Activated CD8-positive, alpha-beta T cell treated with anti-CD3 and anti-CD28 coated beads, Interleukin-2, amount 10 ng/mL, durations not matched to agents 7 days and 5 days (primary cell): ENCODE data around the gene ZBTB24. TPM values are rescaled to one million over a fixed set of nuclear protein-coding genes. Genes with fewer than 3 reads are reported as not detected.
"Not testable (repeated sequence)": the region's sequence is repeated elsewhere in the genome, so short reads cannot be mapped to it uniquely, and the experiment has no call there.

Source experiments
- ATAC-seq: fragments of 150-1000 bp; cut with Tn5 transposase; one replicate; pipeline ENCODE4 v1.10.0; 2021; ENCODE audit warnings: moderate library complexity
- CTCF ChIA-PET: fragments of 350-600 bp; sonication (Branson Sonifier 250); formaldehyde crosslinking; loops from one replicate; lab custom pipeline; 2021; ENCODE audit warnings: antibody characterized with exemption; lab: Charles Lee
- POLR2A ChIA-PET: fragments of 350-600 bp; sonication (Branson Sonifier 250); formaldehyde crosslinking; loops from one replicate; lab custom pipeline; 2021; ENCODE audit warnings: antibody characterized with exemption; lab: Charles Lee
- DNase-seq: peaks from one replicate; pipeline ENCODE4 v3.0.0-alpha.2; 2020
- H3K27ac Mint-ChIP-seq: one replicate; pipeline ENCODE4 v1.8.0; 2021; ENCODE audit warnings: mild to moderate bottlenecking, mixed read lengths
- H3K27me3 Mint-ChIP-seq: one replicate; pipeline ENCODE4 v1.8.0; 2021; ENCODE audit warnings: low read depth, mixed read lengths
- H3K36me3 Mint-ChIP-seq: one replicate; pipeline ENCODE4 v1.8.0; 2021; ENCODE audit warnings: low read depth, mixed read lengths
- H3K4me1 Mint-ChIP-seq: one replicate; pipeline ENCODE4 v1.8.0; 2021; ENCODE audit warnings: low read depth, mixed read lengths
- H3K4me3 Mint-ChIP-seq: one replicate; pipeline ENCODE4 v1.8.0; 2021; ENCODE audit warnings: mild to moderate bottlenecking, mixed read lengths
- H3K9me3 Mint-ChIP-seq: one replicate; pipeline ENCODE4 v1.8.0; 2022; ENCODE audit warnings: mixed read lengths; ENCODE audit not compliant: insufficient read depth
- total RNA-seq, 2 experiments: library from RNA; stranded (reverse); gene quantifications; one replicate each; pipeline ENCODE4 v1.2.3, GENCODE V29; 2021

ZBTB24 gene
- 10 to 100 TPM; 16.0 to 16.3 TPM for total RNA-seq

- peak; percentile 85 for ATAC-seq
- Mint-ChIP-seq H3K27me3 (peaks cover 9% of the 10 kb centered on the region), H3K4me3 (peak within 1 kb of the TSS; percentile 85), H3K4me1 (peaks cover 47% of the 10 kb centered on the region), H3K9me3 (no peaks in the 10 kb centered on the region), H3K36me3 (peaks cover 38% of the 10 kb centered on the region), H3K27ac (peak within 1 kb of the TSS; percentile 85)
- ChIA-PET CTCF (interaction anchor here (0.6 to 2.3 kb wide), 5 partner anchors 8 to 261 kb away, joined by 3 to 15 read pairs (median 5); partner anchors contain the start of gene CD164), POLR2A (interaction anchor here (1.0 to 5.5 kb wide), 8 partner anchors 8 to 101 kb away, joined by 3 to 40 read pairs (median 7); partner anchors contain the start of genes CD164 and MICAL1)
- DNase-seq, result peak; percentile 92
Observed at GRCh38 chr6:109482905-109483734, at the start of gene ZBTB24. Gene ZBTB24 (minus strand): TSS chr6:109483219. CDS start chr6:109482026, 1,193 bp downstream.

DNA sequence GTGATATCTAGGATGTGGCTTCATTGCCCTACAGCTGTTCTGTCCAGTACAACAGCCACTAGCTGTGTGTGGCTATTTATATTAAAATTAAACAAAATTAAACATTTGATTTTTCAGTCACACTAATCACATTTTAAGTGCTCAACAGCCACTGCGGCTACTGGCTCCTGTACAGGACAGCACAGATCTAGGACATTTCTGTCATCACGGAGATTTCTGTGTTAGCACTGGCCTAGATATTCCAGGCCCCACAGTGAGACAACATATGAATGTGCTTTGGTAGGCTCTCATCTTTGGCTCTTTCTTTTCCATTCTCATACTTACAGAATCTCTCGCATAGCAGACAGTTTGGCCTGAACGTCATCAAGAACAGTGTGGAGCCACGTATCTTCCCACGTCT lies 48.4 kb upstream of the ZBTB24 start:
- Mint-ChIP-seq H3K36me3 (no peaks in the 10 kb centered on the region), H3K27ac (no peak overlapping the region), H3K4me1 (peaks cover 5% of the 10 kb centered on the region), H3K27me3 (no peaks in the 10 kb centered on the region), H3K4me3 (no peak overlapping the region), H3K9me3 (no peaks in the 10 kb centered on the region)
- DNase-seq, result no peak
- CTCF ChIA-PET, result interaction anchor here (1.8 kb wide), 1 partner anchor 508 kb away, joined by 8 read pairs; no protein-coding TSS in a partner anchor
- POLR2A ChIA-PET, result no interaction called here
- ATAC-seq, result no peak

DNA sequence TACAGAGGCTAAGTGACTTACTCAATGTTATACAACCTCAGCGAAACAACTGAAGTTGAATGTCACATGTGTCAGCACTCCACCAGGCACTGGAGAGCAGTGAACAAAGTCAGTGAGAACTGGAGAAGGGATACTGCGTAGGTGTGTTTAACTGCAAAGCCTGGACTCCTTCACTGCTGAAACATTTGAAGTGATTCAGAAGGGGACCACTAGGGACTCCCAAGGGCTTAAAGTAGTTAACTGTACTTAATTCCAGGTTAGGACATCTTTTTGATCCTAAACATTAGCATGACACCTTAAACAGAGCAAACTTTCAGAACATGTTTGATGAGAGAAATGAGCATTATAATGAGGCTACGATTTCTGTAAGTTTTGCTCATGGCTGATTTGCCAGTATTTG lies 45.0 kb upstream of the ZBTB24 start:
- no peak overlapping the region for H3K27ac Mint-ChIP-seq
- H3K27me3 Mint-ChIP-seq, result no peaks in the 10 kb centered on the region
- H3K36me3 Mint-ChIP-seq, result peaks cover 3% of the 10 kb centered on the region
- POLR2A ChIA-PET, result no interaction called here
- peaks cover 5% of the 10 kb centered on the region for H3K9me3 Mint-ChIP-seq
- H3K4me1 Mint-ChIP-seq, result peaks cover 5% of the 10 kb centered on the region
- CTCF ChIA-PET, result interaction anchor here (0.7 to 6.5 kb wide), 6 partner anchors 31 to 864 kb away, joined by 3 to 53 read pairs (median 5); no protein-coding TSS in a partner anchor
- DNase-seq (no peak), ATAC-seq (no peak)
- no peak overlapping the region for H3K4me3 Mint-ChIP-seq

DNA sequence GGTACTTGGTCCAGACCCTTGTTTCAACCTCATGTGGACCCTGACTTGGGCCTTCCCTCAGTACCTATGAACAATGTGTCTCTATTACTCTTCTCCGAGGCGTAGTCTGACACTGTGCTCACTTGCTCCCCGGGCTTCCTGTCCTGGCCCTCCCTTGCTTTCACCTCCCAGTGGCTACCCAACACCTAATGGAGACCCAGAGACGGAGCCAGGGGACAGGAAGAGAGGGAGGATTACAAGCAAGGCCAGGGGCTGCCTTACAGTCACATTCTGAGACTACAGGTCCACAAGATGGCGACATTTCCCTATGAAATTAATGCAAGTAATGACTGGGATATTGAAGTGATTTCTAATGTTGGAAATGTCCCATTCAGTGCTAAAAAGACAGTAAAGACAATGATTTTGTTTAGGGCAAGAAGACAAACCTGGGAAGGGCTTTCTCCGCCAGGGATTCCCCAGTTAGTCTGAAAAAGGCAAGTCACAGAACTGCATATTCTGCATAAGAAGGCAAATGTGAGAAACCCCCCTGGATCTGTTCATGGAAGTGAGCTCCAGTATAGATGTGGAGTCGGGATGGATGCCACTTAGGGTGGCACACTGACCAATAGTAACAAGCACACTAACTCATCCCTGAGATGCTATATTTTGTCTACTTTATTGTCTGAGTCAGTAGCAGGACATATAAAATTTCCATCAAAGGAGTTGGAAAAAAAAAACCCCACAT lies 44.0 kb upstream of the ZBTB24 start:
- Mint-ChIP-seq H3K27ac (no peak overlapping the region), H3K9me3 (peaks cover 5% of the 10 kb centered on the region), H3K36me3 (peaks cover 3% of the 10 kb centered on the region), H3K4me3 (no peak overlapping the region), H3K27me3 (no peaks in the 10 kb centered on the region), H3K4me1 (peaks cover 5% of the 10 kb centered on the region)
- ChIA-PET CTCF (interaction anchor here (0.6 to 6.5 kb wide), 12 partner anchors 9 to 865 kb away, joined by 3 to 53 read pairs (median 5); no protein-coding TSS in a partner anchor), POLR2A (no interaction called here)
- peak; percentile 90 for ATAC-seq
- peak; percentile 74 for DNase-seq

DNA sequence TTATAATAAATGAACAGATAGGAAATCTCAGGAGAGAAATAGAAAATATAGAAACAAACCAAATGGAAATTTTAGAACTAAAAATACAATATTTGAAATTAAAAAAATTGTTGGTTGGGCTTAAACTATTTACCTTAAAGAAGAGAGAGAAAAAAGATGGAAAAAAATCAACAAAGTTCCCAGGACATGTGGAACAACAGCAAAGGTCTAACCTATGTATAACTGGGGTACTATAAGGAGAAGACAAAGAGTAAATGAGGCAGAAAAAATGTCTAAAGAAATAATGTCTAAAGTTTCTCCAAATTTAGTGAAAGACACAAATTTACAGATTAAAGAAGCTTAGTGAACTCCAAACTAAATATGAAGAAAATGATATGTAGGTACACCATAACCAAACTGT lies 41.1 kb upstream of the ZBTB24 start:
- POLR2A ChIA-PET, result no interaction called here
- no peak overlapping the region for H3K27ac Mint-ChIP-seq

DNA sequence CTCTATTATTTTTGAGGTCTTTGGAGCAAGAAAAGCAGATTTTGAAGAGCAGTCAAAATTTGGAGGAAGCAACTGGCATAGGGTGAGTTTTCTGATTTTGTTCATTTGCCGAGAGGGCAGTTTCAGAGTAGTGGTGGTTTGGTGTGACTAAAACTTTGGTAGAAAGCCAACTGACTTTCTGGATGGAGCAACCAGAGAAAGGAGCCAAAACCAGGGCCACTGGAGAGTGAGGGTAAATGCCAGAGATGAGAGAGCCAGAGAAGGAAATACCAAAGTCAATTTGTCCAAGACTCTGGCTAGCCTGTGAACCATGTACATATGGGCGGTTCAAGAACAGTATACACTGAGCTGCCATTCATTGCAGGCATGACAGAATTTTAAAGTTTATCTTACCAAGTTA lies 40.5 kb upstream of the ZBTB24 start:
- Mint-ChIP-seq H3K27me3 (no peaks in the 10 kb centered on the region), H3K36me3 (peaks cover 3% of the 10 kb centered on the region), H3K9me3 (peaks cover 12% of the 10 kb centered on the region), H3K27ac (no peak overlapping the region), H3K4me3 (no peak overlapping the region), H3K4me1 (peaks cover 13% of the 10 kb centered on the region)
- ATAC-seq (no peak), DNase-seq (no peak)
- CTCF ChIA-PET, result interaction anchor here (6.5 kb wide), 1 partner anchor 516 kb away, joined by 53 read pairs; no protein-coding TSS in a partner anchor
- POLR2A ChIA-PET, result no interaction called here

More for the DNA sequence above, 41.1 kb upstream of the ZBTB24 start:
- ATAC-seq (no peak), DNase-seq (no peak)
- CTCF ChIA-PET, result interaction anchor here (6.5 kb wide), 1 partner anchor 515 kb away, joined by 53 read pairs; no protein-coding TSS in a partner anchor
- Mint-ChIP-seq H3K4me1 (peaks cover 13% of the 10 kb centered on the region), H3K27me3 (no peaks in the 10 kb centered on the region), H3K4me3 (no peak overlapping the region), H3K9me3 (peaks cover 12% of the 10 kb centered on the region), H3K36me3 (peaks cover 3% of the 10 kb centered on the region)

- CTCF ChIA-PET, result interaction anchor here (1.3 to 1.6 kb wide), 2 partner anchors 41 to 138 kb away, joined by 3 read pairs; partner anchors contain the start of gene CD164
Observed at GRCh38 chr6:109521080-109521479, 38.1 kb upstream of the ZBTB24 start.

GRCh38 chr6:109519647-109520046 lies 36.6 kb upstream of the ZBTB24 start:
- not testable (repeated sequence) for H3K27me3 Mint-ChIP-seq, ATAC-seq, H3K27ac Mint-ChIP-seq, DNase-seq, H3K4me3 Mint-ChIP-seq
- peaks cover 12% of the 10 kb centered on the region for H3K9me3 Mint-ChIP-seq
- ChIA-PET CTCF (interaction anchor here (0.9 to 2.3 kb wide), 5 partner anchors 10 to 520 kb away, joined by 3 to 9 read pairs (median 3); partner anchors contain the start of gene CD164), POLR2A (interaction anchor here (0.6 to 1.3 kb wide), 2 partner anchors 26 to 29 kb away, joined by 3 to 4 read pairs; no protein-coding TSS in a partner anchor)
- peaks cover 12% of the 10 kb centered on the region for H3K36me3 Mint-ChIP-seq
- H3K4me1 Mint-ChIP-seq, result peaks cover 36% of the 10 kb centered on the region

More at GRCh38 chr6:109521080-109521479, 38.1 kb upstream of the ZBTB24 start:
- Mint-ChIP-seq H3K27ac (no peak overlapping the region), H3K27me3 (no peaks in the 10 kb centered on the region), H3K9me3 (peaks cover 12% of the 10 kb centered on the region), H3K4me1 (peaks cover 22% of the 10 kb centered on the region), H3K36me3 (peaks cover 3% of the 10 kb centered on the region), H3K4me3 (no peak overlapping the region)
- POLR2A ChIA-PET, result interaction anchor here (0.6 kb wide), 1 partner anchor 25 kb away, joined by 5 read pairs; no protein-coding TSS in a partner anchor
- DNase-seq (no peak), ATAC-seq (no peak)

DNA sequence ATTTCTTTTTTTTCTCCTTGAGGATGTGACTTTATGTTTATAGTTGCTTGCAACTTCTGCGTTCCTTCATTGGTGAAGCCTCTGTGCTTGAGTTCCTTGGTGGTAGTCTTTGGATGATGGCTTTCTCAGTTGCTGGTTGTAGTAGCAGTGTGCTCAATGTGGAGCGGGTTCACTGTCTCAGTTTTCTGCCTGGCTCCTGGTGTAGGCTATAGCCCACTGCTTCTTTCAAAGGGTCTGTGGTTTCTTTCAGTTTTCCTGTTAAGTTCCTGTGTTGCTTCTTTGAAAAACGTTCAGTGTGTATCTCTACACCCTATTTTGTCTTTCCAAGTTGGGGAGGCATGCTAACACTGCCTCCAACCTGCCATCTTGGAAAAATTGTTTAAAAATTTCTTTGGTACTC lies 33.9 kb upstream of the ZBTB24 start:
- ATAC-seq, result peak; percentile 55
- ChIA-PET CTCF (interaction anchor here (1.0 kb wide), 1 partner anchor 26 kb away, joined by 3 read pairs; no protein-coding TSS in a partner anchor), POLR2A (no interaction called here)
- Mint-ChIP-seq H3K27me3 (no peaks in the 10 kb centered on the region), H3K4me3 (peak overlapping the region; percentile 45), H3K9me3 (peaks cover 7% of the 10 kb centered on the region), H3K4me1 (peaks cover 36% of the 10 kb centered on the region), H3K27ac (peak overlapping the region; percentile 78), H3K36me3 (peaks cover 9% of the 10 kb centered on the region)
- no peak for DNase-seq

DNA sequence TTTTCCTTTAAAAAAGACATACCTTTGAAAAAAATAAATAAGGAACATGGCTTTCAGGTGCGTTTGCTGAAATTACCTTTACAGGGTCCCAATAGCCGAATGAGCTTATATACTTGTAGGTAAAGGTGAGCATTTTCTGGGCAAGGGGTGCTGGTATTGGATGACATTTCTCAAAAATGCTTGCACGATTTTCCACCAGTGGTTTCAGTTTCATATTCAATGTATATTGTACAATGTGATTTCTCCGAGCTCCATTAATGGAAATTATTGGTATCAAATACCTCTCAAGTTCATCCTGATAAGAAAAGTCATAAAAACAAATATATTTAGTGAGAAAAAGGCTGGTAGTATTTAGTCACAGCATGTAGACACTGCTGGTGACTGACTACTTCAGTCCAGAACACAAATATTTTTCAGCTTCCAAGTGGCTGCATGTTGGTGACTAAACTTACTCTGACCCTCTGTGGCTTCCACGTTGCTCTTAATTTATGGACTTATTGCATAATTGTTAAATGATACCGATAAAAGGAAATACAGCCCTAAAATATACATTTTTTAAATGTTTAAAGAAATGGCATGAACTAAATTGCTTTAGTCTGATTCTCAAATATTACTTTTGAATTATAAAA lies 32.9 kb upstream of the ZBTB24 start:
- Mint-ChIP-seq H3K27ac (peak overlapping the region; percentile 78), H3K36me3 (peaks cover 9% of the 10 kb centered on the region), H3K9me3 (peaks cover 7% of the 10 kb centered on the region), H3K27me3 (no peaks in the 10 kb centered on the region), H3K4me3 (peak overlapping the region; percentile 45), H3K4me1 (peaks cover 36% of the 10 kb centered on the region)
- POLR2A ChIA-PET, result interaction anchor here (0.6 to 2.1 kb wide), 4 partner anchors 25 to 1167 kb away, joined by 3 to 16 read pairs (median 5); partner anchors contain the start of genes CD164 and ZBTB24
- ATAC-seq (peak; percentile 70), DNase-seq (peak; percentile 39)
- CTCF ChIA-PET, result interaction anchor here (1.0 to 2.1 kb wide), 7 partner anchors 10 to 524 kb away, joined by 3 to 20 read pairs (median 5); partner anchors contain the start of genes MICAL1, PPIL6 and SMPD2
